Upper lobe of left lung (tissue), 6 donors: Measurements from ENCODE around the gene ZC3H8. TPM values are rescaled to one million over a fixed set of nuclear protein-coding genes. Genes with fewer than 3 reads are reported as not detected.
A peak's percentile ranks its signal among the peaks of the same experiment; 100 is the strongest.

Source experiments
- ATAC-seq, 2 donors: fragments of 200-7000 bp; cut with Tn5 transposase; one replicate each; pipeline ENCODE4 v1.9.1; 2022; ENCODE audit warnings: mild to moderate bottlenecking in 2 of 2, moderate library complexity in 2 of 2; ENCODE audit not compliant: low FRiP score in 2 of 2
- DNase-seq, 2 donors: peaks; one replicate each; pipeline ENCODE4 v3.0.0-alpha.2; 2019 to 2020
- H3K27ac ChIP-seq, 4 donors: fragments of 200-600 bp; sonication (generic); one replicate each; pipeline ENCODE4 v1.5.1; 2016 to 2019
- H3K27me3 ChIP-seq, 4 donors: fragments of 200-600 bp; sonication (generic); one replicate each; pipeline ENCODE4 v1.5.1; 2017 to 2019
- H3K36me3 ChIP-seq, 4 donors: fragments of 200-600 bp; sonication (generic); one replicate each; pipeline ENCODE4 v1.5.1; 2016 to 2019
- H3K4me1 ChIP-seq, 4 donors: fragments of 200-600 bp; sonication (generic); one replicate each; pipeline ENCODE4 v1.5.1; 2018 to 2019
- H3K4me3 ChIP-seq, 4 donors: fragments of 200-600 bp; sonication (generic); one replicate each; pipeline ENCODE4 v1.5.1; 2017 to 2019; ENCODE audit warnings: mild to moderate bottlenecking in 2 of 4, moderate library complexity in 1 of 4
- H3K9me3 ChIP-seq, 4 donors: fragments of 200-600 bp; sonication (generic); one replicate each; pipeline ENCODE4 v1.5.1; 2018 to 2019
- CTCF ChIP-seq, 6 experiments: fragments of 450-650 bp in 4 of 6; fragments of 200-600 bp in 2 of 6; sonication (generic) in 2 of 6; IDR thresholded peaks; one replicate each; pipeline ENCODE4 v1.5.1; 2016 to 2019; ENCODE audit warnings: antibody characterized with exemption in 6 of 6
- EP300 ChIP-seq, 4 donors: sonication (generic); formaldehyde crosslinking; IDR thresholded peaks; one replicate each; pipeline ENCODE4 v1.5.1; 2017; ENCODE audit warnings: antibody characterized with exemption in 4 of 4, control low read depth in 2 of 4
- POLR2A ChIP-seq, 4 donors: fragments of 450-650 bp; IDR thresholded peaks; one replicate each; pipeline ENCODE4 v1.5.1; 2016 to 2017; ENCODE audit warnings: antibody characterized with exemption in 4 of 4, mild to moderate bottlenecking in 2 of 4
- POLR2AphosphoS5 ChIP-seq, 2 donors: sonication (generic); formaldehyde crosslinking; IDR thresholded peaks; one replicate each; pipeline ENCODE4 v1.5.1; 2017; ENCODE audit warnings: antibody characterized with exemption in 2 of 2
- WGBS, 2 donors: methylation state at CpG; one replicate each; pipeline ENCODE4 v1.1.5; 2017 to 2018; 5-methylcytosine and 5-hydroxymethylcytosine counted together
- total RNA-seq, 6 donors: library from RNA; depleted of rRNA in 4 of 6; stranded (reverse); fragments of >200 nt in 4 of 6; gene quantifications; one replicate each; pipeline versions ENCODE4 v1.1.0 to v1.2.1, GENCODE V29; 2016 to 2021
- donor health status: DM: no; HTN: no; CAD: no; lungs with moderate emphysema.
- donor health status: DM: no; HTN: yes; CAD: no; lungs with severe emphysema.

ZC3H8 gene
- total RNA-seq, 6 donors from 2014 or later, result 4.3 to 92.2 (median 10.1) TPM

GRCh38 chr2:112256654-112257053 is 1.8 kb upstream of the ZC3H8 start:
- Histone ChIP-seq H3K27ac (no peak overlapping the region), H3K9me3 (no peaks in the 10 kb centered on the region), H3K27me3 (no peaks in the 10 kb centered on the region), H3K4me1 (peaks cover 5 to 38% (median 16%) of the 10 kb centered on the region in 4 donors), H3K4me3 (no peak overlapping the region), H3K36me3 (no peaks in the 10 kb centered on the region)
- no peak for ATAC-seq
- TF ChIP-seq POLR2AphosphoS5 (IDR thresholded peaks at IDR 0.05), result no peak
- TF ChIP-seq CTCF (IDR thresholded peaks at IDR 0.05), result no peak
- no peak for TF ChIP-seq POLR2A (IDR thresholded peaks at IDR 0.05)
- TF ChIP-seq EP300 (IDR thresholded peaks at IDR 0.05), result no peak
- no peak for DNase-seq
- WGBS, 2 donors, result 82 to 96% methylated on average over 2 of the region's 2 CpGs

GRCh38 chr2:112255875-112256274 is 1.0 kb upstream of the ZC3H8 start:
- DNase-seq (no peak), ATAC-seq (no peak)
- H3K4me1 ChIP-seq, result peaks cover 5 to 38% (median 16%) of the 10 kb centered on the region in 4 donors
- WGBS, 2 donors, result 80% methylated on average over 2 of the region's 2 CpGs
- peak overlapping the region in 1 of 4 donors; percentile 88 for H3K27ac ChIP-seq
- TF ChIP-seq EP300 (IDR thresholded peaks at IDR 0.05) (no peak), POLR2AphosphoS5 (IDR thresholded peaks at IDR 0.05) (no peak), CTCF (IDR thresholded peaks at IDR 0.05) (no peak), POLR2A (IDR thresholded peaks at IDR 0.05) (no peak)
- no peaks in the 10 kb centered on the region for H3K9me3 ChIP-seq
- no peaks in the 10 kb centered on the region for H3K36me3 ChIP-seq
- peak overlapping the region in 1 of 4 donors; percentile 75 for H3K4me3 ChIP-seq
- H3K27me3 ChIP-seq, result no peaks in the 10 kb centered on the region

- Histone ChIP-seq H3K36me3 (peaks cover 0 to 10% (median 7%) of the 10 kb centered on the region in 4 donors), H3K27me3 (no peaks in the 10 kb centered on the region), H3K4me3 (no peak overlapping the region), H3K27ac (no peak overlapping the region), H3K4me1 (peaks cover 5 to 23% (median 11%) of the 10 kb centered on the region in 4 donors), H3K9me3 (no peaks in the 10 kb centered on the region)
- TF ChIP-seq EP300 (IDR thresholded peaks at IDR 0.05) (no peak), POLR2A (IDR thresholded peaks at IDR 0.05) (no peak), CTCF (IDR thresholded peaks at IDR 0.05) (no peak), POLR2AphosphoS5 (IDR thresholded peaks at IDR 0.05) (no peak)
- WGBS, 2 donors, result 76 to 86% methylated on average over 5 of the region's 5 CpGs
- no peak for ATAC-seq
- DNase-seq, result no peak
Measured at GRCh38 chr2:112253261-112253815, 1.5 kb downstream of the ZC3H8 start.

GRCh38 chr2:112251271-112251670 is 3.6 kb downstream of the ZC3H8 start:
- WGBS, 2 donors, result 91 to 92% methylated on average over 3 of the region's 3 CpGs
- no peak for ATAC-seq
- H3K4me1 ChIP-seq, result peaks cover 5 to 23% (median 11%) of the 10 kb centered on the region in 4 donors
- no peak overlapping the region for H3K27ac ChIP-seq
- H3K27me3 ChIP-seq, result no peaks in the 10 kb centered on the region
- no peak overlapping the region for H3K4me3 ChIP-seq
- no peak for DNase-seq
- H3K9me3 ChIP-seq, result no peaks in the 10 kb centered on the region
- H3K36me3 ChIP-seq, result peaks cover 0 to 19% (median 11%) of the 10 kb centered on the region in 4 donors
- no peak for TF ChIP-seq EP300 (IDR thresholded peaks at IDR 0.05)
- no peak for TF ChIP-seq POLR2AphosphoS5 (IDR thresholded peaks at IDR 0.05)
- TF ChIP-seq CTCF (IDR thresholded peaks at IDR 0.05), result no peak
- TF ChIP-seq POLR2A (IDR thresholded peaks at IDR 0.05), result no peak

- no peak for ATAC-seq
- no peak for DNase-seq
- Histone ChIP-seq H3K4me3 (no peak overlapping the region), H3K9me3 (no peaks in the 10 kb centered on the region), H3K27ac (no peak overlapping the region), H3K4me1 (peaks cover 0 to 4% (median 2%) of the 10 kb centered on the region in 4 donors), H3K27me3 (no peaks in the 10 kb centered on the region), H3K36me3 (peaks cover 0 to 24% (median 14%) of the 10 kb centered on the region in 4 donors)
- WGBS, 2 donors, result 78 to 100% methylated on average over 1 of the region's 1 CpG
- TF ChIP-seq POLR2A (IDR thresholded peaks at IDR 0.05) (no peak), POLR2AphosphoS5 (IDR thresholded peaks at IDR 0.05) (no peak), EP300 (IDR thresholded peaks at IDR 0.05) (no peak), CTCF (IDR thresholded peaks at IDR 0.05) (no peak)
Measured at GRCh38 chr2:112244854-112245253, 10.0 kb downstream of the ZC3H8 start.
